Upper lobe of left lung (tissue), 4 donors: ENCODE measurements around the gene CACNA2D1.

ENCODE experiments used
- EP300 ChIP-seq, 4 donors: sonication (generic); formaldehyde crosslinking; IDR thresholded peaks; one replicate each; pipeline ENCODE4 v1.5.1; 2017; ENCODE audit warnings: antibody characterized with exemption in 4 of 4, control low read depth in 2 of 4
- POLR2A ChIP-seq, 4 donors: fragments of 450-650 bp; IDR thresholded peaks; one replicate each; pipeline ENCODE4 v1.5.1; 2016 to 2017; ENCODE audit warnings: antibody characterized with exemption in 4 of 4, mild to moderate bottlenecking in 2 of 4
- POLR2AphosphoS5 ChIP-seq, 2 donors: sonication (generic); formaldehyde crosslinking; IDR thresholded peaks; one replicate each; pipeline ENCODE4 v1.5.1; 2017; ENCODE audit warnings: antibody characterized with exemption in 2 of 2
- TF ChIP-seq, protein P1 (sequence below), 6 experiments: fragments of 450-650 bp in 4 of 6; fragments of 200-600 bp in 2 of 6; sonication (generic) in 2 of 6; IDR thresholded peaks; one replicate each; pipeline ENCODE4 v1.5.1; 2016 to 2019; ENCODE audit warnings: antibody characterized with exemption in 6 of 6

DNA sequence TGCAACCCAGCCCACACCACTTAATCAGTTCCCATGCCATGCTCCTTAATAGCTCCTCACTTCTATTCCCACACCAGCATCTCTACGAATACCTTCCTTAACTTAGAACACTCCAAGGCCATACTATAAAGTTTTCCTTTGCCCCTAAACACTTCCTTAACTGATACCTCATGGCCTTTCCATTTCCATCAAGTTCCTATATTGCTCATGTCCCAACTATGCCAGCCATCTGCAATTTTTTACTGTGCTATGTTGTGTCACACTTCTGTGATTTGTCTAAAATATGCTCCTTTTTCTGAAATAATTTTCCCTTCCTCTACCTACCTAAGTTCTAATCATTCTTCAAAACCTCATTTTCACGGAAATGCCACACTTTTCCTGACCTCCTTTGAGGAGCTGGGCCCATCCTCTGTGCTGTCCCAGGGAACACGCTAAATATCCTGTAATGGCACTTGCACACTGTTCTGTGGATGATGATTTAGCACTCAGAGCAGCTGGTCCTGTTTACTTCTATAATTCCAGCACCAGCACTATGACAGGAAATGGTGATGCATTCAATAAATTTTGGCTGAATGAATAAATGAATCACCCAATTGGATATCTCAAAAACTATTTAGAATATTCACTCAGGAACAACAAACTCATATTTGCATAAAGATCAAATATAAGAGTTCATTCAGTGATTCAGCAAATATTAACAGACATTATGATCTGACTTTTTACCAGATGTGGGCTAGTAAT, 407.3 kb downstream of the CACNA2D1 start:
- TF ChIP-seq, protein P1, sequence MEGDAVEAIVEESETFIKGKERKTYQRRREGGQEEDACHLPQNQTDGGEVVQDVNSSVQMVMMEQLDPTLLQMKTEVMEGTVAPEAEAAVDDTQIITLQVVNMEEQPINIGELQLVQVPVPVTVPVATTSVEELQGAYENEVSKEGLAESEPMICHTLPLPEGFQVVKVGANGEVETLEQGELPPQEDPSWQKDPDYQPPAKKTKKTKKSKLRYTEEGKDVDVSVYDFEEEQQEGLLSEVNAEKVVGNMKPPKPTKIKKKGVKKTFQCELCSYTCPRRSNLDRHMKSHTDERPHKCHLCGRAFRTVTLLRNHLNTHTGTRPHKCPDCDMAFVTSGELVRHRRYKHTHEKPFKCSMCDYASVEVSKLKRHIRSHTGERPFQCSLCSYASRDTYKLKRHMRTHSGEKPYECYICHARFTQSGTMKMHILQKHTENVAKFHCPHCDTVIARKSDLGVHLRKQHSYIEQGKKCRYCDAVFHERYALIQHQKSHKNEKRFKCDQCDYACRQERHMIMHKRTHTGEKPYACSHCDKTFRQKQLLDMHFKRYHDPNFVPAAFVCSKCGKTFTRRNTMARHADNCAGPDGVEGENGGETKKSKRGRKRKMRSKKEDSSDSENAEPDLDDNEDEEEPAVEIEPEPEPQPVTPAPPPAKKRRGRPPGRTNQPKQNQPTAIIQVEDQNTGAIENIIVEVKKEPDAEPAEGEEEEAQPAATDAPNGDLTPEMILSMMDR (IDR thresholded peaks at IDR 0.05), result no peak
- TF ChIP-seq POLR2A (IDR thresholded peaks at IDR 0.05) (no peak), EP300 (IDR thresholded peaks at IDR 0.05) (no peak), POLR2AphosphoS5 (IDR thresholded peaks at IDR 0.05) (no peak)
